Measurements from ENCODE around the gene NEURL1.

Gene NEURL1

GRCh38 chr10:103562383-103562782 lies 68.9 kb downstream of the NEURL1 start:
- DNase-seq = no peak

GRCh38 chr10:103563231-103564115 lies 70.0 kb downstream of the NEURL1 start:
- no peak for DNase-seq

GRCh38 chr10:103564116-103564501 lies 70.6 kb downstream of the NEURL1 start:
- DNase-seq = peak in 1 of 56 donors; percentile 11

GRCh38 chr10:103564776-103565520 lies 71.4 kb downstream of the NEURL1 start:
- DNase-seq = no peak

GRCh38 chr10:103566536-103566935 lies 73.0 kb downstream of the NEURL1 start:
- no peak for DNase-seq

- no peak for DNase-seq
Observed at GRCh38 chr10:103568505-103568904, 75.0 kb downstream of the NEURL1 start.

GRCh38 chr10:103569896-103570295 lies 76.4 kb downstream of the NEURL1 start:
- no peak for DNase-seq

GRCh38 chr10:103570844-103571655 lies 77.5 kb downstream of the NEURL1 start:
- DNase-seq = no peak

- DNase-seq = no peak
Observed at GRCh38 chr10:103571656-103571975, 78.1 kb downstream of the NEURL1 start.

- no peak for DNase-seq
Observed at GRCh38 chr10:103572347-103573204, 79.1 kb downstream of the NEURL1 start.

GRCh38 chr10:103573205-103573487 lies 79.6 kb downstream of the NEURL1 start:
- no peak for DNase-seq

GRCh38 chr10:103574097-103575061 lies 80.9 kb downstream of the NEURL1 start:
- DNase-seq = no peak

- DNase-seq = no peak
Observed at GRCh38 chr10:103575416-103576075, 82.0 kb downstream of the NEURL1 start.

GRCh38 chr10:103576076-103576471 lies 82.6 kb downstream of the NEURL1 start:
- no peak for DNase-seq

GRCh38 chr10:103576862-103577261 lies 83.4 kb downstream of the NEURL1 start:
- no peak for DNase-seq

- no peak for DNase-seq
Observed at GRCh38 chr10:103578782-103579382, 85.4 kb downstream of the NEURL1 start.

GRCh38 chr10:103580011-103580410 lies 86.5 kb downstream of the NEURL1 start:
- no peak for DNase-seq

- DNase-seq = no peak
Observed at GRCh38 chr10:103580430-103580829, 86.9 kb downstream of the NEURL1 start.

- no peak for DNase-seq
Observed at GRCh38 chr10:103581499-103581898, 88.0 kb downstream of the NEURL1 start.

All from amygdala (tissue), 56 donors.